NCI-H1092 treated with DMSO at 0.1 percent for 48 hours (cell line): ENCODE data around the gene MAGEB2.
"Not testable (repeated sequence)": the region's sequence is repeated elsewhere in the genome, so short reads cannot be mapped to it uniquely, and the experiment has no call there.

Experiments used
- DNase-seq: peaks from one replicate; lab custom pipeline; 2025; lab: John Stamatoyannopoulos, UW

The MAGEB2 gene

GRCh38 chrX:30215357-30215843, at the start of gene MAGEB2:
Gene MAGEB2 (plus strand): TSS chrX:30215563. CDS start chrX:30218581, 3,018 bp downstream.
- DNase-seq: no peak

- DNase-seq: no peak
Observed at GRCh38 chrX:30170900-30171299, 44.5 kb upstream of the MAGEB2 start.

GRCh38 chrX:30181353-30181752, 34.0 kb upstream of the MAGEB2 start:
- DNase-seq: no peak

- no peak for DNase-seq
Observed at GRCh38 chrX:30183554-30183953, 31.8 kb upstream of the MAGEB2 start.

GRCh38 chrX:30190426-30190825, 24.9 kb upstream of the MAGEB2 start:
- no peak for DNase-seq

- not testable (repeated sequence) for DNase-seq
Observed at GRCh38 chrX:30193910-30194309, 21.5 kb upstream of the MAGEB2 start.

GRCh38 chrX:30196322-30196721, 19.0 kb upstream of the MAGEB2 start:
- DNase-seq: no peak

GRCh38 chrX:30212172-30212571, 3.2 kb upstream of the MAGEB2 start:
- DNase-seq: no peak

- no peak for DNase-seq
Observed at GRCh38 chrX:30217465-30217864, 2.1 kb downstream of the MAGEB2 start.

GRCh38 chrX:30219372-30219771, 4.0 kb downstream of the MAGEB2 start:
- DNase-seq: no peak

- no peak for DNase-seq
Observed at GRCh38 chrX:30220661-30221060, 5.3 kb downstream of the MAGEB2 start.

- no peak for DNase-seq
Observed at GRCh38 chrX:30224536-30224935, 9.2 kb downstream of the MAGEB2 start.

- no peak for DNase-seq
Observed at GRCh38 chrX:30228526-30228925, 13.2 kb downstream of the MAGEB2 start.

- DNase-seq: no peak
Observed at GRCh38 chrX:30230395-30230794, 15.0 kb downstream of the MAGEB2 start, which contains the start of gene MAGEB3. Gene MAGEB3 (plus strand): TSS chrX:30230657. CDS start chrX:30235925, 5,268 bp downstream.

- DNase-seq: no peak
Observed at GRCh38 chrX:30241724-30242415, 26.5 kb downstream of the MAGEB2 start, which contains the start of gene MAGEB4. Gene MAGEB4 (plus strand): TSS chrX:30242000. CDS start chrX:30242136, 136 bp downstream.

- DNase-seq: no peak
Observed at GRCh38 chrX:30246769-30247489, 31.6 kb downstream of the MAGEB2 start, which contains the start of gene MAGEB1. Gene MAGEB1 (plus strand): TSS chrX:30247146. CDS start chrX:30250494, 3,348 bp downstream.

- DNase-seq: no peak
Observed at GRCh38 chrX:30248854-30249253, 33.5 kb downstream of the MAGEB2 start.

- DNase-seq: no peak
Observed at GRCh38 chrX:30253257-30253656, 37.9 kb downstream of the MAGEB2 start.

- DNase-seq: no peak
Observed at GRCh38 chrX:30259927-30260326, 44.6 kb downstream of the MAGEB2 start.

GRCh38 chrX:30261012-30261411, 45.6 kb downstream of the MAGEB2 start:
- no peak for DNase-seq

GRCh38 chrX:30262763-30263162, 47.4 kb downstream of the MAGEB2 start:
- DNase-seq: no peak
